ENCODE results near the gene TLL1.

Gene TLL1

DNA sequence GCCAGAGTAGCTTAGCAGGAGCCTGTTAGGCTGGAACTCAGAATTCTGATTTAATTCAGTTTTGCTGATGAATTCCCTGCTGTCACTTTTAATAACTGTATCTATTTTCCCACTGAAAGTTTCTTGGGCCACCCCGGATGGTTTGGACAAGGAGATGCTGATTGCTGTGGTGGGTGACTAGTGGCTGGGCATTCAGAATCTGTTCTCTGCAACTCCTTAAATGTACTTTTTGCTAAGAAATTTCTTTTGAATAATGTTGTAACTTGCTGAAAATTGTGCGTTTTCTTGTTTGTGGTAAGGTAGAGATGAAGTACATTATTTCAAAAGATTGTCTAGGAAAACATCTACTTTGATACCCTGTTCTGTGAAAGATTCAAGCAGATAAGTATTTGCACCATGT, 2.4 kb downstream of the TLL1 start:
- Histone ChIP-seq H2AFZ (ENCODE audit: low read length) (no peak overlapping the region), H3K4me3 (ENCODE audit: low read length) (no peak overlapping the region), H3K4me2 (ENCODE audit: low read depth, low read length) (no peak overlapping the region), H3K4me1 (ENCODE audit: low read length) (no peaks in the 10 kb centered on the region; the same call in 1 of the 2 replicates), H3F3A (ENCODE audit: insufficient read depth, low read length) (no peaks in the 10 kb centered on the region), H3K27ac (ENCODE audit: low read length) (no peak overlapping the region), H3K27me3 (replicated peaks; ENCODE audit: insufficient read depth, low read length) (no peaks in the 10 kb centered on the region), H4K20me1 (ENCODE audit: insufficient read depth, low read length) (no peaks in the 10 kb centered on the region), H3K9me3 (replicated peaks; ENCODE audit: insufficient read depth, low read length) (no peaks in the 10 kb centered on the region), H3K9me2 (replicated peaks; ENCODE audit: insufficient read depth, low read length) (no peaks in the 10 kb centered on the region), H3K9ac (ENCODE audit: low read length) (no peak overlapping the region), H3K36me3 (replicated peaks; ENCODE audit: insufficient read depth, low read length) (no peaks in the 10 kb centered on the region), H3K79me2 (ENCODE audit: low read length) (no peaks in the 10 kb centered on the region)
- TF ChIP-seq EZH2phosphoT487 (IDR thresholded peaks at IDR 0.05; ENCODE audit: low read length): no peak
- no peak for TF ChIP-seq EZH2 (optimal IDR thresholded peaks at IDR 0.05; ENCODE audit: low read depth, low read length)
- no peak for DNase-seq

DNA sequence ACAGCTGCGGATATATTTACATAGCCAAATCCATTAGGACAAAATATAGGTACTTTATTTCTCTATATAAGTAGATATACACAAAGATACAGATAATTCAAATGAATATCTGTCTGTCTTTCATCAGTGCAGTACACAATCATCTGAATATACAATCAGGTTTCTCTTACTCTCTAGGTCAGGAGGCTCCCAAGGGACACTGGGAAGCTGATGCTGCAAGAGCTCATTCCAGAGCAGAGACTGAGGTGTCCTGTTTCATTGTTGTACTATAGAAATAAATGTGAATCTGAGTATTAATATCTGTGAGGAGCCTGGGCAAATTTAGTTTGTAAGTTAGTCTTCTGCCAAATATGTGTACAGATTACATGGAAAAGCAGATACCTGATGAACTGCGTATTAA, 4.2 kb downstream of the TLL1 start:
- H3K4me2 ChIP-seq (ENCODE audit: low read depth, low read length): no peak overlapping the region
- TF ChIP-seq EZH2phosphoT487 (IDR thresholded peaks at IDR 0.05; ENCODE audit: low read length) (no peak), EZH2 (optimal IDR thresholded peaks at IDR 0.05; ENCODE audit: low read depth, low read length) (no peak), CTCF (IDR thresholded peaks at IDR 0.05; ENCODE audit: low read length) (no peak)
- H3K27me3 ChIP-seq (replicated peaks; ENCODE audit: insufficient read depth, low read length): no peaks in the 10 kb centered on the region
- H3K4me1 ChIP-seq (ENCODE audit: low read length): no peaks in the 10 kb centered on the region; the same call in 1 of the 2 replicates
- no peaks in the 10 kb centered on the region for H3K79me2 ChIP-seq (ENCODE audit: low read length)
- H4K20me1 ChIP-seq (ENCODE audit: insufficient read depth, low read length): no peaks in the 10 kb centered on the region
- no peak for DNase-seq
- H2AFZ ChIP-seq (ENCODE audit: low read length): no peak overlapping the region
- no peak overlapping the region for H3K4me3 ChIP-seq (ENCODE audit: low read length)
- no peaks in the 10 kb centered on the region for H3K9me2 ChIP-seq (replicated peaks; ENCODE audit: insufficient read depth, low read length)
- no peaks in the 10 kb centered on the region for H3K36me3 ChIP-seq (replicated peaks; ENCODE audit: insufficient read depth, low read length)
- no peak overlapping the region for H3K27ac ChIP-seq (ENCODE audit: low read length)
- H3K9me3 ChIP-seq (replicated peaks; ENCODE audit: insufficient read depth, low read length): no peaks in the 10 kb centered on the region
- H3F3A ChIP-seq (ENCODE audit: insufficient read depth, low read length): no peaks in the 10 kb centered on the region
- no peak overlapping the region for H3K9ac ChIP-seq (ENCODE audit: low read length)

DNA sequence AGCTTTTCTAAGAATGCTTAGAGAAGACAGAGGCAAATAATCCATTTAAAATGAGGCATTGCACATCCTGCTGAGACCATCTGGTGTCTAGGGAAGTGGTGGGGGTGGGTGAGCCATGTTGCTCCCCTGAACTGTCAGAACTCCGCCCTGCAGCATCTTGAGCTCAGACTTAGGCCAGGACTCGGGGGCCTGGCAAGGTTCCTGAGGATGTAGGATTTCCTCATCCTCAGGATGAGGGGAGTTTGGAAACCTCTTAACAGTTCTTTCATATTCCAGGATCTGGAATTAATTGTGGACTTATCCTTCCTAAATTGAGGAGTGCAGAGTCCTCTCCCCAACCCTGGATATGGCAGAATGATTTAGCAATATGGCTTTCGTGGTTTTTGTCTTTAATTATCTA, 6.6 kb downstream of the TLL1 start:
- Histone ChIP-seq H3K79me2 (ENCODE audit: low read length) (no peaks in the 10 kb centered on the region), H3K27me3 (replicated peaks; ENCODE audit: insufficient read depth, low read length) (no peaks in the 10 kb centered on the region), H3K27ac (ENCODE audit: low read length) (no peak overlapping the region), H4K20me1 (ENCODE audit: insufficient read depth, low read length) (no peaks in the 10 kb centered on the region), H3K4me2 (ENCODE audit: low read depth, low read length) (no peak overlapping the region), H3K9me3 (replicated peaks; ENCODE audit: insufficient read depth, low read length) (no peaks in the 10 kb centered on the region), H3K9me2 (replicated peaks; ENCODE audit: insufficient read depth, low read length) (no peaks in the 10 kb centered on the region), H3K9ac (ENCODE audit: low read length) (no peak overlapping the region), H3K36me3 (replicated peaks; ENCODE audit: insufficient read depth, low read length) (no peaks in the 10 kb centered on the region), H3K4me3 (ENCODE audit: low read length) (no peak overlapping the region), H2AFZ (ENCODE audit: low read length) (no peak overlapping the region), H3F3A (ENCODE audit: insufficient read depth, low read length) (no peaks in the 10 kb centered on the region), H3K4me1 (ENCODE audit: low read length) (no peaks in the 10 kb centered on the region)
- TF ChIP-seq EZH2 (optimal IDR thresholded peaks at IDR 0.05; ENCODE audit: low read depth, low read length) (no peak), EZH2phosphoT487 (IDR thresholded peaks at IDR 0.05; ENCODE audit: low read length) (no peak), CTCF (IDR thresholded peaks at IDR 0.05; ENCODE audit: low read length) (no peak)
- DNase-seq: no peak

GRCh38 chr4:165894159-165894558, 21.1 kb downstream of the TLL1 start:
- H2AFZ ChIP-seq (ENCODE audit: low read length): no peak overlapping the region
- H3K36me3 ChIP-seq (replicated peaks; ENCODE audit: insufficient read depth, low read length): no peaks in the 10 kb centered on the region
- no peak overlapping the region for H3K27ac ChIP-seq (ENCODE audit: low read length)
- no peak for DNase-seq
- no peak overlapping the region for H3K9ac ChIP-seq (ENCODE audit: low read length)
- no peaks in the 10 kb centered on the region for H3K4me1 ChIP-seq (ENCODE audit: low read length)
- TF ChIP-seq EZH2 (optimal IDR thresholded peaks at IDR 0.05; ENCODE audit: low read depth, low read length) (no peak), CTCF (IDR thresholded peaks at IDR 0.05; ENCODE audit: low read length) (no peak)
- no peaks in the 10 kb centered on the region for H4K20me1 ChIP-seq (ENCODE audit: insufficient read depth, low read length)
- no peaks in the 10 kb centered on the region for H3K79me2 ChIP-seq (ENCODE audit: low read length)
- no peak overlapping the region for H3K4me3 ChIP-seq (ENCODE audit: low read length)
- no peak overlapping the region for H3K4me2 ChIP-seq (ENCODE audit: low read depth, low read length)
- H3F3A ChIP-seq (ENCODE audit: insufficient read depth, low read length): no peaks in the 10 kb centered on the region
- no peaks in the 10 kb centered on the region for H3K27me3 ChIP-seq (replicated peaks; ENCODE audit: insufficient read depth, low read length)
- no peaks in the 10 kb centered on the region for H3K9me3 ChIP-seq (replicated peaks; ENCODE audit: insufficient read depth, low read length)
- no peaks in the 10 kb centered on the region for H3K9me2 ChIP-seq (replicated peaks; ENCODE audit: insufficient read depth, low read length)

All from MM.1S (cell line).